A204.1 (cell line): ENCODE measurements around the gene THOC6.
A peak's percentile ranks its signal among the peaks of the same experiment; 100 is the strongest.

Experiments
- FAIRE-seq: peaks from 2 replicates; lab custom pipeline; 2012; peaks lifted over from hg19 to GRCh38; lab: Jason Lieb, UNC

THOC6 gene

DNA sequence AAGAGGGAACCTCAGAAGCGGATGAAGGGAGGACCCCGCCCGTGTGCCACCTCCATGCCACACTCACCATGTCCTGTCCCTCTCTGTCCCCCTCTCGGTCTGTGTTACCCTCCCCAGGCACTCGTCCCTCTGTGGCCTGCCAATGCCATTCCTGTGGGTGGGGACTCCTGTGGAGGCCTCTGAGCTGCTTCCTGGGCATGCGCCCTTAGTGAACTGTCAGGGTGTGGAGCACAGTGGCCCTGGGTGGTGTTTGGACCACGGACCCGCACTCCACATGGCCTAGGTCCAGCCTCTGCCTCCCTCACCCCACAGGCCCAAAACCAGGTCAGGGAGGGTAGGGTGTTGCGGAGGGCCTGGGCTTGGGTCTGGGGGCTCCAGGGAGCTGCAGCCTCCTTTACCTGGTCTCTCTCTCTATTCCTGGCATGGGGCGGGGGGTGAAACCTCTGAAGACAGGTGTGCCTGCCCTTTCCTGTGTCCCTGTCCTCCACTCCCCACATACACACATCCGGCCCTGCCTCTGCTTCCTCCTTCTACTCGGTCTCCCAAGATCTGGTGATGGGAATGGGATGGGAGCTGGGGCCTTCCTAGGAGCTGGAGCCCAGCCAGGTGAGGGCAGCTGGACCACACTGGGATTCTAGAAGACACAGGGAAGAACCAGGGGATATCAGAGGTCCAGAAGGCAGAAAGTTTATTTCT lies 32.1 kb upstream of the THOC6 start:
- FAIRE-seq, result no peak

GRCh38 chr16:2992383-2993081 lies 31.3 kb upstream of the THOC6 start:
- FAIRE-seq, result no peak

DNA sequence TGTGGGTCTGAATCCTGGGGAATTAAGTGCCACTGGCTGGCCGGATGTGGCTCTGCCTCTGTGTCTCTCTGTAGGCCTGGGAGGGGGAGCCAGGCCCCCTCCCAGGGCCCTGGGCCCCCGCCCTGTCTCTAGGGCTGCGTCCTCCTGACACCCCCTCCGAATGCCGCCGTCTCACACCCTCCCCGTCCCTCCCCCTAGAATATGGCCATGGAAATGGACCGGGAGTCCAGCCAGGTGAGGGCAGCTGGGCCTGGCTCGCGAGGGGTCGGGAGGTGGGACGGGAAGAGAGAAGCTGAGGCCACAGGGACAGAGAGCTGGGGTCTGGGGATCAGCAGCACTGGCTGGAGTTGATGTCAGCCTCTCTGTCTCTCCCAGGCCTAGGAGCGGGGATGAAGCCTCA lies 27.5 kb upstream of the THOC6 start:
- no peak for FAIRE-seq

GRCh38 chr16:2999929-3000328 lies 23.9 kb upstream of the THOC6 start:
- FAIRE-seq, result no peak

DNA sequence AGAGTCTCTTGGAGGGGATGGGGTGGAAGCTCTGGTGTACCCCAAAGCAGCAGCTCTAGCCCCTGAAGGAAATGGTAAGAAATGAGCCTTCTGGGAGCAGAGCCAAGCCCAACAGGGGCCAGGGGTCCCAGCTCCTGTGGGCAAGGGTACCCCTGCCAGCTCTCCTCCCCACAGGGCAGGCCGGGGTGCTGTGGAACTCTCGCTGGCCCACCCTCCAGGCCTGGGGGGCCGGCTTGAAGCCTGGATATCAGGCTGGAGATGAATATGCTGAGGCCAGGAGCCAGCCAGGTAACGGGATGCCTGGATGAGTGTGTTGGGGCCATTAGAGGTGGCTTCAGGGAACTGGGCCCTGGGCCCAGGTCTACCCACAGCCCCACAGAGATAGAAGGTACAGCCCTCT lies 23.3 kb upstream of the THOC6 start:
- no peak for FAIRE-seq

DNA sequence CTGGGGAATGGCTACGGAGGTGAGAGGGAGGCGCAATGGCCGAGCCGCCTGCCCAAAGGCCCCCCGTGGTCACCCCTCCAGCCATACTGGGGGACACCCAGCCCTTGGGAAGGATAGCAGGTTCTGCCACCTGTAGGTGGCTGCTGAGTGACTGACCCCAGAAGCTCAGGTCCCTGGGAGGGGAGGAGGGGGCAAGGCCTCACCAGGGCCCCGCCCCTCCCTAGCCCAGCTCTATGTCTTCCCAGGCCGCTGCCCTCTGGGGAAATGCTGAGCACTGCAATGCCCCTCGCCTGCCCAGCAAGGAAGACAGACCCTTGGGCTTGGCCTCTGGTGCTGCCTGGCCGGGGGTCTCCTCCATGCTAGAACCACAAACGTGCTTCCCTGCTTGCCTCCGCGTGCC lies 22.5 kb upstream of the THOC6 start:
- no peak for FAIRE-seq

GRCh38 chr16:3003582-3004270 lies 20.1 kb upstream of the THOC6 start:
- FAIRE-seq, result peak; percentile 93

- FAIRE-seq, result no peak
Measured at GRCh38 chr16:3004319-3004718, 19.5 kb upstream of the THOC6 start.

GRCh38 chr16:3004781-3005284 lies 19.0 kb upstream of the THOC6 start:
- FAIRE-seq, result no peak

DNA sequence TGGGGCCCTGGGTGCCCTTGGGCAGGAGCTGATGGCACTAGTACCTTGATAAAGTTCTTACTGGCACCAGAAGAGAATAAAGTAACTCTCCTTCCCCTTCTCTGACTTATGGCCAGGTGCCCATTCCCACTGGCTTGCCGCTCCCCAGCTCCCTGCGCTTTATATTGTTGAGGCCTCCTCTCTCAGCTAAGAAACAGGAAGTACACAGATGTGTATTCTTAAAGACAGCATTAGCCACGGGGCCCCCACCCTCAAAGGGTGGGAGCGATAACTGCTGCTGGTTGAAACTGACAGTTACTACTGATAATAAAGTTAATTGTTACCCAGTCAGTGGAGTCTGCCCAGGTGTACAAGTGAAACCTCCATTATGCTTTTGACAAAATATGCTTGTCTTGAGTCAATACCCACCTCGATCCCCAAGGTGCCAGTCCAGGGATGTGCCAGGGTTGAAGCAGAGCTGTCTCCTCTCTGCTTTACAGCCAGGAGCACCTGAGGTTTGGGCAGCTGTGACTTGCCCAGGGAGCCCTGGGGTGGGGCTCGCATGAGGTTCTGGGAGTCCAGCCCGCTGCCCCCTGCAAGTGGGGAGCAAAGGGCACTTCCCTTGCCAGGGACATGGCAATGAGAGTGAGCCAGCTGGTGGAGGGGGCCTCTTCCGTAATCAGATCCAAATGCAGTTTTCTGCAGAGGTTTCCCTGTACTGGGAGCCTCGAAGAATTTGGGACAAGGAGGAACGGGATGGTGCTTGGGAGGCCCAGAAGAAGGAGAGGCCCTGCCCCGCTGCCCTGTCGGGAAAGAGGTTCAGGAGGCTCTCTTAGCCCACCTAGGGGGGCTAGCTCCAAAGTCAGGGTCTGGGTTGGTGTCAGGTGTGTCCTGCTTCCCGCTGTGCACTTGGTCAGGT lies 16.5 kb upstream of the THOC6 start:
- FAIRE-seq, result no peak

DNA sequence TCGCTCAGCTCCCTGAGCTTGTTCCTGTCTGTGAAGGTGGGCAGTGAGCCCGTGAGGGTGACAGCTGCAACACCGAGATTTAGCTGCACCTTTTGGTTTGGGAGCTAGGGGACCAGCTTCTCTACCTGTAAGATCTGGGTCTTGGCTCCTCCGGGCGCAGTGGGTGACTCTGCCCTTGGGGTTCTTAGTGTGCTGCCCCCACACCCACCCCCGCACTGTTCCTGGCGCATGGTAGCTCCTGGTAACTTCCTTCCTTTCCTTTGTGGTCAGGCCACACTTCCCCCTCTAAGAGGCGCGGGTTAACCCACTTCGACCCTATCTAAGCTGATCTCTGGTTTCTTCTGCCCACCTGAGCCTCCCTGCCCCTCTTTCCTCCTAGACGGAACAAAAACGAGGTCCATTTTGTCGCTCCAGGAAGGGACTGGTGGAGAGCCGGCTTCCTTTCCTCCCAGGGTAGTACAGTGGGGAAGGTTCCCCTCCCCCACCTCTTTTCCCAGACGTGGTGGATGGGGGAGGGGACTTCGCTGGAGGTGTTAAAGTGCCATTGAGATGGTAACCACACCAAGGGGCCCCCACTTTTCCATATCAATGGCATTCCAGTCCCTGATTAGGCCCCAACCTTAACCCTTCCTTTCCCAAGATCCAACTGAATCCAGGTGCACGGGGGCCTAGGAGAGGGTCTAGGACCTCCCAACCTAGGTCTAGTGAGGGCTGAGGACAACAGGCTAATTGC lies 15.7 kb upstream of the THOC6 start:
- no peak for FAIRE-seq

DNA sequence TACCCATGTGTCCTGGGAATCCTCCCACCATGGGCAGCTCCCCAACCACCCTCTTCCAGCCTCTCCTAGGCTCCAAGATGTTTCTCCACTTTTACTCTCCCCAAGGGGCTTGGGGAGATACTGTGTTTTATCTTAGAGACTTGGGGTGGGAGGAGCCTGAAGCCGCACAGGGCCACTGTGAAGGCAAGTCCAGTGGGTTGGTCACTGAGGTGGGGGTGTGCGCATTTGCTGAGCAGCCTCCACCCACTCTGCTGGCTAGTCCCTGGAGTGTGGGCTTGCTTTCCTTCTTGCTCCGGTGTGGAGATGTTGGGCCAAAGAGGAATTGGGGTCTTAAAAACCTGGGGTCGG lies 15.2 kb upstream of the THOC6 start:
- FAIRE-seq, result no peak

- no peak for FAIRE-seq
Measured at GRCh38 chr16:3009568-3010390, 14.1 kb upstream of the THOC6 start.

DNA sequence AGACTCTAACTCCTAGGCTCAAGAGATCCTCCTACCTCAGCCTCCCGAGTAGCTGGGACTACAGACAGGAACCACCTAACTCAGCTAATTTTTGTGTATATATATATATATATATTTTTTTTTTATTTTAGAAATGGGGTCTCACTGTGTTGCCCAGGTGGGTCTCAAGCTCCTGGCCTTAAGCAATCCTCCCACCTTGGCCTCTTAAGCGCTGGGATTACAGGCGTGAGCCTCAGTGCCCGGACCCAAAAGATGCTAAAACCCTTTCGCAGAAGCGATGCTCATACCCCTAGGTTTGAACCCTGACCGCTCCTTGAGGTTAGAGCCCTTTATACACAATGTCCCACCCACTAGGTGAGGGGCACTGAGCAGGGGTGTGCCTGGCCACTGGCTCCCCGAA lies 13.3 kb upstream of the THOC6 start:
- FAIRE-seq, result no peak

DNA sequence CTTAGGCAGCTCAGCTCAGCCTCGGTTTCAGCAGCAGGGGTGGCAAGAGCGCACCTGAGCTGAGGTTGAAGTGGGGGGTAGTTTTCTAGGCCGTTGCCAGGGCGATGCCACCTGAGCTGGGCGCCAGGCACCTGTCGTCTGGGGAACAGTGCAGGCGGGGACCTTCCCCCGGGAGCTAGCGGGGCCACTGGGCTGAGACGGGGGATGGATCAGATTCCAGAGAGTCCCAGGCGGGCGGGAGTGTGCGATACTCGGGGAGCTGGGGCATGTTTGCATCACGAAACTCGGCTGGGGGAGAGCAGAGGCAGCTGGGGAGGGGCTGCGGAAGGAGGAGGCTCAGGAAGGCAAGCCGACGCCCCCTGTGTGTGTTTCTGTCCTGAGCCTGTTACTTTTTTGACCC lies 11.6 kb upstream of the THOC6 start:
- FAIRE-seq, result no peak

DNA sequence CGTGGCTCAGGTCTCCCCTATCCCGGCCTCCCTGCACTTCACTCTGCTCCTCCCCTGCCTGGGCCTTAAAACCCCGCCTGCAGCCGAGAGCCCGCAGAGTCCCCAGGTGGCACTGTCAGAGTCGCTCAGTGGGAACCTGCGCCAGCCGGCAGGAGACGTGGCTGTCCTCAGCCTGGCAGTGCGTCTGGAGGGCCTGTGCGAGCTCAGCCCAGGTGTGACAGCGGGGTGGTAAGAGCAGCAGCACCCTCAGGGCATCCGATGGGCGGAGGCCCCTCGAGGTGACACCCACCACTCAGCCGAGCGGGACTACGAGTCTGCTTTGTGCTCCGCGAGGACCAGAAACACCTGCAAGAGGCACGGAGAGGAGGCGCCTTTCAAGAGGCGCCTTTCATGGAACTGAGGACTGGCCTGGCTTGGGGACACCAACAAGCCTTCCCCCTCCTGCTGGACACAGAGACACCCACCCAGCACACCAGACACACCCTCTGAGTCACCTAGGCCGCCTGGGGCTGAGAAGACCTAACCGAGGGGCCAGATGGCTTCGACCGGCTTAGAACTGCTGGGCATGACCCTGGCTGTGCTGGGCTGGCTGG lies 10.9 kb upstream of the THOC6 start, which contains the start of gene CLDN9:
Gene CLDN9, plus strand, starts transcription at position 96 of the 593 bp plus-strand sequence. Its CDS starts 440 bp downstream, at position 536.
- FAIRE-seq, result no peak

GRCh38 chr16:3013491-3013951 lies 10.3 kb upstream of the THOC6 start:
- no peak for FAIRE-seq

DNA sequence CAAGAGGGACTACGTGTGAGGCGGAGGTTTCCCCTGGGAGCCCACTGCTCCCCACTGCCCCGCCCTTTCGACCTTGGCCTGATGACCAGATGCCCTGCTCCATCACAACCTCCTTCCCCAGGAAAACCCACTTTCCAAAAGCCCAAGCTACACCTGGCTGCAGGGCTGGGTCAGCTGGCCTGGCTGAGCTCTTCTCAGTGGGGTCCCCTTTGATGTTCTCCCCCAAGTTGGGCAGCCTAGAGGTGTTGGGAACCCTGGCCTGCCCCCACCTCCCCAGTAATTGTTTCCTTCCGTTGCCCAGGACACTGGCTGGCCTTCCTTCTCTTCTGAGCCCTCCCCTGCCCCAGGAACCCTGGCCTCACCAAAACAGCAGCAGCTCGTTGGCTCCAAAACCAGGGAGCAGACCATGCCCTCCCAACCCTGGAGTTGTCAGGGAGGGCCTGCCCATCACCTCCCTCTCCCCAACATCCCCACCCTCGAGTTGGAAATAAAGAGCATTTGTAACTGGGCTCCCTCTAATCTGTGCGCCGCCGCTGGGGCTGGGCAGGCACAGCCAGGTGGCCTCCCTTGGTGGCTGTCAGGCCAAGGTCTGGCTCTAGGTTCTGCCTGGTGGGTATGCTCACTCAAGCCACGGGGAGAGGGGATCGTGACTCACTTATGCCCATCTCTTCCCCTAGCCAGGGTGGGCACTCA lies 9.7 kb upstream of the THOC6 start:
- FAIRE-seq, result no peak

- FAIRE-seq, result no peak
Measured at GRCh38 chr16:3014971-3015370, 8.9 kb upstream of the THOC6 start.
